Stimulated activated naive B cell treated with anti-CD40 and anti-IgM and Interleukin-4, amounts not matched to agents 10 μg/mL and 1 μg/mL and 100 μg/mL, for 72 hours (primary cell): ENCODE data around the gene TM9SF2.
"Not testable (repeated sequence)": the region's sequence is repeated elsewhere in the genome, so short reads cannot be mapped to it uniquely, and the experiment has no call there.

ENCODE experiments used
- ATAC-seq, 2 donors: fragments of 150-1000 bp; cut with Tn5 transposase; replicated peaks; 2 replicates each; pipeline ENCODE4 v1.10.0; 2021; ENCODE audit warnings: moderate library complexity in 1 of 2
- DNase-seq: peaks from one replicate; pipeline ENCODE4 v3.0.0; 2021
- H3K27ac Mint-ChIP-seq: one replicate; pipeline ENCODE4 v1.8.0; 2022; ENCODE audit warnings: mild to moderate bottlenecking, mixed read lengths
- H3K27me3 Mint-ChIP-seq, 2 donors: one replicate each; pipeline ENCODE4 v1.8.0; 2022; ENCODE audit warnings: mixed read lengths in 2 of 2
- H3K36me3 Mint-ChIP-seq, 2 donors: one replicate each; pipeline ENCODE4 v1.8.0; 2022; ENCODE audit warnings: mixed read lengths in 2 of 2, mild to moderate bottlenecking in 1 of 2
- H3K4me1 Mint-ChIP-seq, 2 donors: one replicate each; pipeline ENCODE4 v1.8.0; 2022; ENCODE audit warnings: mixed read lengths in 2 of 2, mild to moderate bottlenecking in 1 of 2
- H3K4me3 Mint-ChIP-seq, 2 donors: one replicate each; pipeline ENCODE4 v1.8.0; 2022; ENCODE audit warnings: mild to moderate bottlenecking in 2 of 2, mixed read lengths in 2 of 2, moderate library complexity in 1 of 2
- H3K9me3 Mint-ChIP-seq, 2 donors: one replicate each; pipeline ENCODE4 v1.8.0; 2022; ENCODE audit warnings: mixed read lengths in 2 of 2, mild to moderate bottlenecking in 1 of 2

The TM9SF2 gene

GRCh38 chr13:99473515-99473914, 27.8 kb upstream of the TM9SF2 start:
- Mint-ChIP-seq H3K4me3 (no peak overlapping the region), H3K27me3 (peaks cover 13 to 22% of the 10 kb centered on the region in 2 donors), H3K36me3 (peaks cover 0 to 2% of the 10 kb centered on the region in 2 donors), H3K4me1 (peaks cover 0 to 3% of the 10 kb centered on the region in 2 donors), H3K27ac (no peak overlapping the region), H3K9me3 (peaks cover 0 to 3% of the 10 kb centered on the region in 2 donors)
- DNase-seq (no peak), ATAC-seq (no peak)

GRCh38 chr13:99476648-99477047, 24.6 kb upstream of the TM9SF2 start:
- H3K36me3 Mint-ChIP-seq: no peaks in the 10 kb centered on the region

GRCh38 chr13:99477493-99477892, 23.8 kb upstream of the TM9SF2 start:
- peaks cover 0 to 1% of the 10 kb centered on the region in 2 donors for H3K4me1 Mint-ChIP-seq
- DNase-seq: no peak
- no peaks in the 10 kb centered on the region for H3K9me3 Mint-ChIP-seq
- no peak overlapping the region for H3K27ac Mint-ChIP-seq
- ATAC-seq: no peak
- H3K36me3 Mint-ChIP-seq: no peaks in the 10 kb centered on the region
- no peaks in the 10 kb centered on the region for H3K27me3 Mint-ChIP-seq
- no peak overlapping the region for H3K4me3 Mint-ChIP-seq

More at GRCh38 chr13:99476648-99477047, 24.6 kb upstream of the TM9SF2 start:
- ATAC-seq: no peak
- Mint-ChIP-seq H3K9me3 (no peaks in the 10 kb centered on the region), H3K27ac (peak overlapping the region; percentile 42), H3K4me3 (no peak overlapping the region), H3K27me3 (peaks cover 0 to 6% of the 10 kb centered on the region in 2 donors), H3K4me1 (peaks cover 0 to 1% of the 10 kb centered on the region in 2 donors)
- no peak for DNase-seq

- no peak for DNase-seq
- no peak overlapping the region for H3K27ac Mint-ChIP-seq
- H3K4me1 Mint-ChIP-seq: no peaks in the 10 kb centered on the region
- no peaks in the 10 kb centered on the region for H3K9me3 Mint-ChIP-seq
- H3K36me3 Mint-ChIP-seq: no peaks in the 10 kb centered on the region
- no peak overlapping the region for H3K4me3 Mint-ChIP-seq
- H3K27me3 Mint-ChIP-seq: no peaks in the 10 kb centered on the region
- no peak for ATAC-seq
Observed at GRCh38 chr13:99481366-99481765, 19.9 kb upstream of the TM9SF2 start.

- Mint-ChIP-seq H3K9me3 (peaks cover 0 to 3% of the 10 kb centered on the region in 2 donors), H3K4me1 (no peaks in the 10 kb centered on the region), H3K27me3 (no peaks in the 10 kb centered on the region), H3K36me3 (peaks cover 3 to 5% of the 10 kb centered on the region in 2 donors), H3K27ac (no peak overlapping the region), H3K4me3 (no peak overlapping the region)
- DNase-seq (no peak), ATAC-seq (no peak)
Observed at GRCh38 chr13:99484473-99484872, 16.8 kb upstream of the TM9SF2 start.

- DNase-seq (no peak), ATAC-seq (no peak)
- Mint-ChIP-seq H3K27me3 (no peaks in the 10 kb centered on the region), H3K36me3 (peaks cover 3 to 8% of the 10 kb centered on the region in 2 donors), H3K9me3 (peaks cover 0 to 5% of the 10 kb centered on the region in 2 donors), H3K4me1 (no peaks in the 10 kb centered on the region), H3K4me3 (no peak overlapping the region), H3K27ac (no peak overlapping the region)
Observed at GRCh38 chr13:99486996-99487395, 14.3 kb upstream of the TM9SF2 start.

- H3K27ac Mint-ChIP-seq: no peak overlapping the region
- H3K27me3 Mint-ChIP-seq: no peaks in the 10 kb centered on the region
Observed at GRCh38 chr13:99489028-99489427, 12.2 kb upstream of the TM9SF2 start.

GRCh38 chr13:99491750-99492149, 9.5 kb upstream of the TM9SF2 start:
- Mint-ChIP-seq H3K4me1 (peaks cover 11% of the 10 kb centered on the region in 2 donors), H3K36me3 (peaks cover 3 to 18% of the 10 kb centered on the region in 2 donors)
- not testable (repeated sequence) for DNase-seq, H3K27me3 Mint-ChIP-seq, H3K27ac Mint-ChIP-seq, ATAC-seq, H3K4me3 Mint-ChIP-seq, H3K9me3 Mint-ChIP-seq

More at GRCh38 chr13:99489028-99489427, 12.2 kb upstream of the TM9SF2 start:
- Mint-ChIP-seq H3K4me1 (no peaks in the 10 kb centered on the region), H3K9me3 (peaks cover 0 to 5% of the 10 kb centered on the region in 2 donors), H3K36me3 (peaks cover 3 to 8% of the 10 kb centered on the region in 2 donors), H3K4me3 (no peak overlapping the region)
- DNase-seq (no peak), ATAC-seq (no peak)

GRCh38 chr13:99495466-99496183, 5.6 kb upstream of the TM9SF2 start:
- Mint-ChIP-seq H3K27ac (peak overlapping the region; percentile 91), H3K9me3 (peaks cover 7 to 15% of the 10 kb centered on the region in 2 donors), H3K4me1 (peaks cover 28 to 38% of the 10 kb centered on the region in 2 donors), H3K4me3 (peak overlapping the region; percentile 83 to 93), H3K36me3 (peaks cover 2 to 20% of the 10 kb centered on the region in 2 donors), H3K27me3 (no peaks in the 10 kb centered on the region)
- DNase-seq (no peak), ATAC-seq (no peak)

GRCh38 chr13:99496184-99497142, 4.8 kb upstream of the TM9SF2 start:
- Mint-ChIP-seq H3K9me3 (peaks cover 7 to 15% of the 10 kb centered on the region in 2 donors), H3K27me3 (no peaks in the 10 kb centered on the region)
- peak; percentile 64 for DNase-seq

GRCh38 chr13:99498171-99499161, 2.8 kb upstream of the TM9SF2 start:
- Mint-ChIP-seq H3K27me3 (no peaks in the 10 kb centered on the region), H3K4me1 (peaks cover 40 to 54% of the 10 kb centered on the region in 2 donors), H3K27ac (peak overlapping the region; percentile 92), H3K4me3 (peak overlapping the region; percentile 85 to 86), H3K9me3 (peaks cover 5 to 15% of the 10 kb centered on the region in 2 donors), H3K36me3 (peaks cover 14 to 30% of the 10 kb centered on the region in 2 donors)
- DNase-seq: peak; percentile 95
- peak; percentile 77 to 86 for ATAC-seq

More at GRCh38 chr13:99496184-99497142, 4.8 kb upstream of the TM9SF2 start:
- H3K4me1 Mint-ChIP-seq: peaks cover 32 to 42% of the 10 kb centered on the region in 2 donors
- peaks cover 2 to 21% of the 10 kb centered on the region in 2 donors for H3K36me3 Mint-ChIP-seq
- H3K27ac Mint-ChIP-seq: peak overlapping the region; percentile 91
- ATAC-seq: peak; percentile 22 to 28
- peak overlapping the region; percentile 83 to 93 for H3K4me3 Mint-ChIP-seq

GRCh38 chr13:99500839-99501183, 461 bp upstream of the TM9SF2 start:
- no peaks in the 10 kb centered on the region for H3K27me3 Mint-ChIP-seq
- peak overlapping the region; percentile 99 for H3K27ac Mint-ChIP-seq
- peaks cover 5 to 11% of the 10 kb centered on the region in 2 donors for H3K9me3 Mint-ChIP-seq
- DNase-seq: no peak
- H3K36me3 Mint-ChIP-seq: peaks cover 16 to 25% of the 10 kb centered on the region in 2 donors
- H3K4me3 Mint-ChIP-seq: peak overlapping the region; percentile 99 to 100
- peak; percentile 19 for ATAC-seq
- peaks cover 34 to 65% of the 10 kb centered on the region in 2 donors for H3K4me1 Mint-ChIP-seq

GRCh38 chr13:99501848-99502301, 603 bp downstream of the TM9SF2 start:
- peaks cover 37 to 69% of the 10 kb centered on the region in 2 donors for H3K4me1 Mint-ChIP-seq
- H3K4me3 Mint-ChIP-seq: peak overlapping the region; percentile 99 to 100
- ATAC-seq (no peak), DNase-seq (no peak)
- peaks cover 16 to 24% of the 10 kb centered on the region in 2 donors for H3K36me3 Mint-ChIP-seq
- no peaks in the 10 kb centered on the region for H3K27me3 Mint-ChIP-seq
- peaks cover 5 to 9% of the 10 kb centered on the region in 2 donors for H3K9me3 Mint-ChIP-seq
- peak overlapping the region; percentile 99 for H3K27ac Mint-ChIP-seq
